ENCODE measurements around the gene ZNF335. TPM values are rescaled to one million over a fixed set of nuclear protein-coding genes. Genes with fewer than 3 reads are reported as not detected.
A peak's percentile ranks its signal among the peaks of the same experiment; 100 is the strongest.

ZNF335 gene
- total and polyA plus RNA-seq, 2 of the 13 experiments (the other 11 are each of a cell fraction or from before 2014, with no cell fraction given): 9.7 to 13.7 TPM

- no peak for TF ChIP-seq PRDM15 (CRISPR knock-in tag; IDR thresholded peaks at IDR 0.05)
- TF ChIP-seq MTA3 (CRISPR knock-in tag; IDR thresholded peaks at IDR 0.05): no peak
- TF ChIP-seq ZNF121 (CRISPR knock-in tag; IDR thresholded peaks at IDR 0.05): peak; percentile 91
- no peak for TF ChIP-seq CTCF (CRISPR knock-in tag; IDR thresholded peaks at IDR 0.05)
- TF ChIP-seq ZNF280B (CRISPR knock-in tag; IDR thresholded peaks at IDR 0.05; ENCODE audit: borderline replicate concordance): no peak
- no peak for TF ChIP-seq ARID3A (IDR thresholded peaks at IDR 0.05; ENCODE audit: low read depth, low read length)
- TF ChIP-seq ZNF282 (IDR thresholded peaks at IDR 0.05; ENCODE audit: partially characterized antibody): no peak
- no peak for TF ChIP-seq ZBTB40 (IDR thresholded peaks at IDR 0.05)
- peak; percentile 62; the same call in 1 of the 2 replicates for TF ChIP-seq ZBTB40 (CRISPR knock-in tag; IDR thresholded peaks at IDR 0.05)
- no peak for TF ChIP-seq GLMP (CRISPR knock-in tag; IDR thresholded peaks at IDR 0.05; ENCODE audit: borderline replicate concordance)
Measured at GRCh38 chr20:45971425-45971674, 653 bp downstream of the ZNF335 start (continued).

Measured in HepG2 (cell line).